ENCODE results near the gene PLB1. TPM values are rescaled to one million over a fixed set of nuclear protein-coding genes. Genes with fewer than 3 reads are reported as not detected.

The PLB1 gene, protein sequence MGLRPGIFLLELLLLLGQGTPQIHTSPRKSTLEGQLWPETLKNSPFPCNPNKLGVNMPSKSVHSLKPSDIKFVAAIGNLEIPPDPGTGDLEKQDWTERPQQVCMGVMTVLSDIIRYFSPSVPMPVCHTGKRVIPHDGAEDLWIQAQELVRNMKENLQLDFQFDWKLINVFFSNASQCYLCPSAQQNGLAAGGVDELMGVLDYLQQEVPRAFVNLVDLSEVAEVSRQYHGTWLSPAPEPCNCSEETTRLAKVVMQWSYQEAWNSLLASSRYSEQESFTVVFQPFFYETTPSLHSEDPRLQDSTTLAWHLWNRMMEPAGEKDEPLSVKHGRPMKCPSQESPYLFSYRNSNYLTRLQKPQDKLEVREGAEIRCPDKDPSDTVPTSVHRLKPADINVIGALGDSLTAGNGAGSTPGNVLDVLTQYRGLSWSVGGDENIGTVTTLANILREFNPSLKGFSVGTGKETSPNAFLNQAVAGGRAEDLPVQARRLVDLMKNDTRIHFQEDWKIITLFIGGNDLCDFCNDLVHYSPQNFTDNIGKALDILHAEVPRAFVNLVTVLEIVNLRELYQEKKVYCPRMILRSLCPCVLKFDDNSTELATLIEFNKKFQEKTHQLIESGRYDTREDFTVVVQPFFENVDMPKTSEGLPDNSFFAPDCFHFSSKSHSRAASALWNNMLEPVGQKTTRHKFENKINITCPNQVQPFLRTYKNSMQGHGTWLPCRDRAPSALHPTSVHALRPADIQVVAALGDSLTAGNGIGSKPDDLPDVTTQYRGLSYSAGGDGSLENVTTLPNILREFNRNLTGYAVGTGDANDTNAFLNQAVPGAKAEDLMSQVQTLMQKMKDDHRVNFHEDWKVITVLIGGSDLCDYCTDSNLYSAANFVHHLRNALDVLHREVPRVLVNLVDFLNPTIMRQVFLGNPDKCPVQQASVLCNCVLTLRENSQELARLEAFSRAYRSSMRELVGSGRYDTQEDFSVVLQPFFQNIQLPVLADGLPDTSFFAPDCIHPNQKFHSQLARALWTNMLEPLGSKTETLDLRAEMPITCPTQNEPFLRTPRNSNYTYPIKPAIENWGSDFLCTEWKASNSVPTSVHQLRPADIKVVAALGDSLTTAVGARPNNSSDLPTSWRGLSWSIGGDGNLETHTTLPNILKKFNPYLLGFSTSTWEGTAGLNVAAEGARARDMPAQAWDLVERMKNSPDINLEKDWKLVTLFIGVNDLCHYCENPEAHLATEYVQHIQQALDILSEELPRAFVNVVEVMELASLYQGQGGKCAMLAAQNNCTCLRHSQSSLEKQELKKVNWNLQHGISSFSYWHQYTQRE (N-terminal part only)
- under 1 TPM; 0.25 to 0.50 TPM for total RNA-seq

DNA sequence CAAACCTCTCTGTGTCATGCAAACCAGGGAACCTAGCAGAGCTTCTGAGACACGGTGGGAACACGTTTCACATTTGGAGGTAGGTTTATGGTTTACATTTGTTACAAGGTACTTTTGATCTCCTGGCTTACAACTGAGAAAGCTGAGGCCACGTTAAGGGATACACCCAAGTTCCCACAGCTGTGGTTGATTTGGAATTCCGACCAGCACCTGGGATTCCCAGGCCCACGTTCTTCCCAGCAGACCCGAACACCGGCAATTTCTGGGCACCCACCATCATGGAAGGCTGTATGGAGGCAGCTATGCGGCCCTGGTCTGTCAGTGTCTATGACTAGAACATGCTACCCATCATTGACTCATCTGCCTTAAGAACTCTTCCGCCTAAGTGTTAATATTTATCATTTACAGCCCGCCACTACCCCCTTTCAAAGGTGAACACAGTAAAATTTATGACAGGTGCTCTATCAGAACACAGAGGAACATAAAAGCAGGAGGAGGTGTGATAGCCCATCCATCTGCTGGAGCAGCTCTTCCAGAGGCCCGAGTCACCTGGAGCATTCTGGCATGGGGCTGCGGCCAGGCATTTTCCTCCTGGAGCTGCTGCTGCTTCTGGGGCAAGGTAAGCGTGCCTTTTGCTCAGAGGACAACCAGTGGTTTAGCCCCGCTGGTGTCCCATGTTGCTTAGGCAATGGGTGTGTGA, at the start of gene PLB1:
Gene PLB1, plus strand, starts transcription at position 510 of the 700 bp plus-strand sequence. Its CDS starts 55 bp downstream, at position 565.
- CTCF ChIA-PET, result interaction anchor here (1.0 kb wide), 1 partner anchor 71 kb away, joined by 3 read pairs; no protein-coding TSS in a partner anchor
- no peaks in the 10 kb centered on the region for H3K36me3 Mint-ChIP-seq (ENCODE audit: low read depth)
- no peak within 1 kb of the TSS for H3K4me3 Mint-ChIP-seq
- POLR2A ChIA-PET, result no interaction called here
- no peaks in the 10 kb centered on the region for H3K9me3 Mint-ChIP-seq
- H3K27ac Mint-ChIP-seq, result no peak within 1 kb of the TSS
- TF ChIP-seq, protein P1, sequence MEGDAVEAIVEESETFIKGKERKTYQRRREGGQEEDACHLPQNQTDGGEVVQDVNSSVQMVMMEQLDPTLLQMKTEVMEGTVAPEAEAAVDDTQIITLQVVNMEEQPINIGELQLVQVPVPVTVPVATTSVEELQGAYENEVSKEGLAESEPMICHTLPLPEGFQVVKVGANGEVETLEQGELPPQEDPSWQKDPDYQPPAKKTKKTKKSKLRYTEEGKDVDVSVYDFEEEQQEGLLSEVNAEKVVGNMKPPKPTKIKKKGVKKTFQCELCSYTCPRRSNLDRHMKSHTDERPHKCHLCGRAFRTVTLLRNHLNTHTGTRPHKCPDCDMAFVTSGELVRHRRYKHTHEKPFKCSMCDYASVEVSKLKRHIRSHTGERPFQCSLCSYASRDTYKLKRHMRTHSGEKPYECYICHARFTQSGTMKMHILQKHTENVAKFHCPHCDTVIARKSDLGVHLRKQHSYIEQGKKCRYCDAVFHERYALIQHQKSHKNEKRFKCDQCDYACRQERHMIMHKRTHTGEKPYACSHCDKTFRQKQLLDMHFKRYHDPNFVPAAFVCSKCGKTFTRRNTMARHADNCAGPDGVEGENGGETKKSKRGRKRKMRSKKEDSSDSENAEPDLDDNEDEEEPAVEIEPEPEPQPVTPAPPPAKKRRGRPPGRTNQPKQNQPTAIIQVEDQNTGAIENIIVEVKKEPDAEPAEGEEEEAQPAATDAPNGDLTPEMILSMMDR (IDR thresholded peaks at IDR 0.05), result no peak
- no peaks in the 10 kb centered on the region for H3K4me1 Mint-ChIP-seq (ENCODE audit: low read depth)
- no peaks in the 10 kb centered on the region for H3K27me3 Mint-ChIP-seq
- intact Hi-C loops (cut with micrococcal nuclease), result no loop called here
- DNase-seq (no peak), ATAC-seq (no peak)

DNA sequence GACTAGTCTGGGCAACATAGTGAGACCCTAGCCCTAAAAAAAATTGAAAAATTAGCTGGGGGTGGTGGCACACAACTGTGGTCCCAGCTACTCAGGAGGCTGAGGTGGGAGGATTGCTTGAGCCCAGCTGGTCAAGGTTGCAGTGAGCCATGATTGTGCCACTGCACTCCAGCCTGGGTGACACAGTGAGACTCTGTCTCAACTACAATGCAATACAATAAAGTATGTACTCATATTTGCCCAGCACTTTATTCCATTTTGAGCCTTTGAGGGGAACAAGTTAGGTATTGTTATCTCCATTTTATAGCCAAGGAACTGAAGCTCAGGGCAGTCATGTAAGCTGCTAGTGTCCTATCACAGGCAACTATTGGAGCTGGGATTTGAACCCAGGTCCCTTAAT, 49.3 kb upstream of the PLB1 start:
- intact Hi-C loops (cut with micrococcal nuclease), result loop anchor here (5.0 kb wide), 2 partner anchors 39 to 54 kb away; partner anchors contain the start of gene FOSL2
- no peak overlapping the region for H3K27ac Mint-ChIP-seq
- no peak for DNase-seq
- no peak for ATAC-seq
- ChIA-PET CTCF (interaction anchor here (1.0 to 1.7 kb wide), 2 partner anchors 36 to 38 kb away, joined by 3 to 6 read pairs; no protein-coding TSS in a partner anchor), POLR2A (interaction anchor here (0.6 to 1.8 kb wide), 4 partner anchors 44 to 56 kb away, joined by 3 to 7 read pairs (median 4); partner anchors contain the start of gene FOSL2)
- TF ChIP-seq, protein P1 (IDR thresholded peaks at IDR 0.05), result no peak
- no peaks in the 10 kb centered on the region for H3K36me3 Mint-ChIP-seq (ENCODE audit: low read depth)
- peaks cover 72% of the 10 kb centered on the region for H3K4me1 Mint-ChIP-seq (ENCODE audit: low read depth)
- H3K4me3 Mint-ChIP-seq, result no peak overlapping the region
- H3K9me3 Mint-ChIP-seq, result peaks cover 2% of the 10 kb centered on the region
- H3K27me3 Mint-ChIP-seq, result no peaks in the 10 kb centered on the region

DNA sequence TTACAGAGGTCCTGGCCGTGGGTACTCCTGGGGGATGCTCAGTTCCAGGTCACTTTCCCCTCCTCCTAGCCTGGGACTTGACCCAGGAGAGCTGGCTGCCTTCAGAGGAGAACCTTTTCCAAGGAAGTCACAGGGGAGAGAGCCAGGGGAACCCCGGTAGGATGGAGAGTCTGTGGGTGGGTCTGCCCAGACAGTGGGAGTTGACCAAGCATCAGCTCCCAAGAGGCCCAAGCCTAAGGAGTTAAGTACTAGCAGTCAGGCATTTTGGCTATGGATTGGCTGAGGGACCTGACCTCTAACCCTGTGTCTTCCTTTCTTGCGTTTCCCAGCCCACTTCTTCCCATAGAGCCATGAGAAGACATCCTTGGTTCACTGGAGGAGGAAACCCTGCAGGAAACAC, 48.8 kb upstream of the PLB1 start:
- TF ChIP-seq, protein P1 (IDR thresholded peaks at IDR 0.05), result no peak
- Mint-ChIP-seq H3K27me3 (no peaks in the 10 kb centered on the region), H3K36me3 (ENCODE audit: low read depth) (no peaks in the 10 kb centered on the region), H3K4me3 (no peak overlapping the region), H3K9me3 (peaks cover 2% of the 10 kb centered on the region), H3K4me1 (ENCODE audit: low read depth) (peaks cover 67% of the 10 kb centered on the region), H3K27ac (no peak overlapping the region)
- DNase-seq (no peak), ATAC-seq (no peak)
- intact Hi-C loops (cut with micrococcal nuclease), result loop anchor here (5.0 kb wide), 2 partner anchors 40 to 55 kb away; partner anchors contain the start of gene FOSL2
- CTCF ChIA-PET, result interaction anchor here (0.8 to 1.7 kb wide), 2 partner anchors 39 to 45 kb away, joined by 3 to 6 read pairs; no protein-coding TSS in a partner anchor
- POLR2A ChIA-PET, result interaction anchor here (0.6 to 1.8 kb wide), 4 partner anchors 44 to 56 kb away, joined by 3 to 7 read pairs (median 4); partner anchors contain the start of gene FOSL2
